ENCODE results near the gene CHD2. TPM values are rescaled to one million over a fixed set of nuclear protein-coding genes. Genes with fewer than 3 reads are reported as not detected.
A peak's percentile ranks its signal among the peaks of the same experiment; 100 is the strongest.

The CHD2 gene
- total RNA-seq, 1 experiment from 2014 or later, result 101 TPM

- TF ChIP-seq E2F4 (CRISPR knock-in tag; IDR thresholded peaks at IDR 0.05; ENCODE audit: borderline replicate concordance, low read depth), result no peak
- no peak for ATAC-seq
- ChIA-PET POLR2A (no interaction called here), CTCF (interaction anchor here (0.6 kb wide), 1 partner anchor 12 kb away, joined by 3 read pairs; no protein-coding TSS in a partner anchor)
- Mint-ChIP-seq H3K27me3 (ENCODE audit: low read depth) (no peaks in the 10 kb centered on the region), H3K36me3 (peaks cover 40% of the 10 kb centered on the region), H3K27ac (peak overlapping the region; percentile 92), H3K4me3 (no peak overlapping the region), H3K9me3 (peaks cover 15% of the 10 kb centered on the region), H3K4me1 (peaks cover 10% of the 10 kb centered on the region; the same call in 1 of the 2 replicates)
- no peak for DNase-seq (ENCODE audit: low spot score)
Observed at GRCh38 chr15:93042691-93043378, 142.7 kb downstream of the CHD2 start.

GRCh38 chr15:93043621-93044300, 143.6 kb downstream of the CHD2 start:
- no peak for TF ChIP-seq ZBTB21 (CRISPR knock-in tag; IDR thresholded peaks at IDR 0.05; ENCODE audit: borderline replicate concordance)
- TF ChIP-seq AFF4 (CRISPR knock-in tag; IDR thresholded peaks at IDR 0.05; ENCODE audit: borderline replicate concordance), result no peak
- no peak for TF ChIP-seq SP1 (CRISPR knock-in tag; conservative IDR thresholded peaks at IDR 0.05)
- no peak for TF ChIP-seq ZNF425 (CRISPR knock-in tag; conservative IDR thresholded peaks at IDR 0.05)
- TF ChIP-seq USF1 (CRISPR knock-in tag; IDR thresholded peaks at IDR 0.05), result no peak
- TF ChIP-seq ERG (CRISPR knock-in tag; IDR thresholded peaks at IDR 0.05), result no peak
- no peak for TF ChIP-seq NR2C2 (CRISPR knock-in tag; IDR thresholded peaks at IDR 0.05)
- no peak for TF ChIP-seq MYBL2 (CRISPR knock-in tag; IDR thresholded peaks at IDR 0.05)
- no peak for TF ChIP-seq ZNF121 (CRISPR knock-in tag; IDR thresholded peaks at IDR 0.05)
- TF ChIP-seq ZNF423 (CRISPR knock-in tag; IDR thresholded peaks at IDR 0.05), result no peak
- no peak for TF ChIP-seq NFE2L1 (CRISPR knock-in tag; IDR thresholded peaks at IDR 0.05)
- no peak for TF ChIP-seq HMGXB4 (CRISPR knock-in tag; IDR thresholded peaks at IDR 0.05)
- no peak for TF ChIP-seq ZNF263 (CRISPR knock-in tag; IDR thresholded peaks at IDR 0.05; ENCODE audit: low read depth)
- TF ChIP-seq IRF2 (CRISPR knock-in tag; IDR thresholded peaks at IDR 0.05; ENCODE audit: borderline replicate concordance, low read depth), result no peak
- ChIA-PET CTCF (interaction anchor here (0.8 to 2.4 kb wide), 4 partner anchors 8 to 1076 kb away, joined by 3 to 7 read pairs (median 5); no protein-coding TSS in a partner anchor), POLR2A (interaction anchor here (0.6 kb wide), 1 partner anchor 15 kb away, joined by 3 read pairs; no protein-coding TSS in a partner anchor)
- peaks cover 15% of the 10 kb centered on the region for H3K9me3 Mint-ChIP-seq
- peaks cover 10% of the 10 kb centered on the region; the same call in 1 of the 2 replicates for H3K4me1 Mint-ChIP-seq
- DNase-seq (ENCODE audit: low spot score) (no peak), ATAC-seq (no peak)
- H3K4me3 Mint-ChIP-seq, result no peak overlapping the region
- H3K27me3 Mint-ChIP-seq (ENCODE audit: low read depth), result no peaks in the 10 kb centered on the region
- H3K36me3 Mint-ChIP-seq, result peaks cover 46% of the 10 kb centered on the region
- no peak overlapping the region for H3K27ac Mint-ChIP-seq

Measured in WTC11 (cell line).